RKO (cell line): ENCODE data around the gene COL16A1.

ENCODE experiments used
- DNase-seq: peaks from one replicate; pipeline ENCODE4 v3.0.0-alpha.2; 2016; ENCODE audit warnings: low spot score

The COL16A1 gene

GRCh38 chr1:31665234-31665878 is 38.5 kb downstream of the COL16A1 start:
- no peak for DNase-seq

GRCh38 chr1:31664528-31664927 is 39.3 kb downstream of the COL16A1 start:
- no peak for DNase-seq

- peak; percentile 19 for DNase-seq
Observed at GRCh38 chr1:31663622-31664452, 40.0 kb downstream of the COL16A1 start.

GRCh38 chr1:31662463-31662862 is 41.4 kb downstream of the COL16A1 start:
- no peak for DNase-seq

- no peak for DNase-seq
Observed at GRCh38 chr1:31661856-31662255, 42.0 kb downstream of the COL16A1 start.

DNA sequence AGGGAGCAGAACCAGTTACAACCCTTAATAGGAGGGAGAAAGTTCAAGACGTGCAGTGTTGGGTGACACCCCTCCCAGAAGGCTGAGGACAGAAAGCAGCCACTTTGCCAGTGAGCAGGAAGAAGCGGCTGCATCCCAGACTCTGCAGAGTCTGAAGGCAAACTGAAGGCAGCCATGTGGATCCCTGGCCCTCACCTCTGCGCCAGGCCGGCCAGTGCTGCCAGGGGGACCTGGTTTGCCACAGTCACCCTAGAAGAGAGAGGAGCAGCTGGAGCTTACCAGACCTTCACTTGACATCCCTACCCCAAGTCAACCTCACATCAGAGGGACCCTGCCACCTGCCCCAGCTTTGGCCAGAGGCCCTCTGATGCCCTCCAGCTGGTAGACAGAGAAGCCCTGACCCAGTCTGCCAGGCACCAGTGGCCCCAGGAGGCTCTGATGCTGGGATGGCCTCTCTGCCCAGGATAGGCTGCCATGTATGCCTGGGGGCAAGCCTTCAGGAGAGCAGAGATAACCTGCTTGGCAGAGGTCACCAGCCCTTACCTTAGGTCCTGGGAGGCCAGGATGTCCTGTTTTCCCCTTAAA is 42.9 kb downstream of the COL16A1 start:
- no peak for DNase-seq

- no peak for DNase-seq
Observed at GRCh38 chr1:31659889-31660288, 43.9 kb downstream of the COL16A1 start.

GRCh38 chr1:31658721-31659120 is 45.1 kb downstream of the COL16A1 start:
- DNase-seq = no peak

DNA sequence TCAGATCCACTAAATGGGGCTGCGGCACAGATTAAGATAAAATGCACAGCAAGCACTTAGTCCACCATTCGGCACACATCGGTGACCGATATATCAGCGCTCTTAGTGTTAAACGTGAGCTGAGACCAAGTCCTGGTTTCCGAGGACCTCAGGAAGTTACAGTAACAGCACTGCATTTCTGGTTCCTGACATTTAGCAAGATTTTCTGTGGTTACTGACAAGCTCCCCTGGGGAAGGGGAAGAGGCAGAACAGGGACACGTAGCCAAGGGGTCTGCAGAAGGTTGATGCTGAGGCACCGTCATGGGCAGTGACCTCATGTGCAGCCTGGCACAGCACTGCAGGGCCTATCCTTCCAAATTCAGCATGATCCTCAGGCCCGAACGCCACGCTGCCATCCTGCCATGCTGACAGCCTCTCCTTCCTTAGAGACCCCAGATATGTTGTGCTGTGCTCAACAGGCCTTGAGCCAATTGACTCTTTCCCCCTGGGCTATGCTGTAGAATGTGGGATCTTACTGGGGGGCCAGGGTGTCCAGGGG is 45.8 kb downstream of the COL16A1 start:
- no peak for DNase-seq

- DNase-seq = no peak
Observed at GRCh38 chr1:31657020-31657804, 46.6 kb downstream of the COL16A1 start.

DNA sequence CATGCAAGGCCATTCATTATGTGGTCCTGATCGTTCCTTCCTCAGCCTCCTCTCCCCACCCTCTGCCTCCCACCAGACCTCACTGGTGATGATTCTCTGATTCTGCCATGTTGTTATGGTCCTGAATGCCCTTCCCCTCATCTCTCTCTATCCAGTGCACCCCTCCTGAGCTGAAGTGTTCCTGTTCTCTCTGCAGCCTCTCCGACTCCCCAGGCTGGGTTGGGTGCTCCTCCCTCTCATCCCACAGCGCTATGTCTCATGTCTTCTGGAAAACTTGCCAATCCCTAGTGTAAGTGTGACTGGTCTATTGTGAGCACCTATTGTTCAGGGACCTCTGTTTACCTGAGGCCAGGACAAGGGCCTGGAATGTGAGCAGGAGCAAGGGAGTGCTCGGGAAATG is 48.1 kb downstream of the COL16A1 start:
- DNase-seq = no peak

GRCh38 chr1:31655104-31655503 is 48.7 kb downstream of the COL16A1 start:
- DNase-seq = no peak

DNA sequence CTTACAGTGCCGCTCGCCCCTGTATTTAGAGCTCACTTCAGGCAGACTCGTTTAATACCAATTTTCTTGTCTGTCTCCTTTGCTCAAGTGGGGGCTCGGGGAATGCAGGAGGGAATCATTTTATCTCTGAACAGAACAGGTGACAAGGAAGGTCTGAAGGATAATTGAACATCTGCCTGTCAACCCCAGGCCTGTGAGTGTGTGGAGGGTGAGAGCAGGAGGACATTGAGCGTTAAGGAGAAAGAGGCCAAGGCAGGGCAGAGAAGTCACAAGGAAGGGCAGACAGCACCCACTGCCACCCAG is 49.4 kb downstream of the COL16A1 start:
- no peak for DNase-seq

GRCh38 chr1:31653717-31654473 is 49.9 kb downstream of the COL16A1 start:
- no peak for DNase-seq

DNA sequence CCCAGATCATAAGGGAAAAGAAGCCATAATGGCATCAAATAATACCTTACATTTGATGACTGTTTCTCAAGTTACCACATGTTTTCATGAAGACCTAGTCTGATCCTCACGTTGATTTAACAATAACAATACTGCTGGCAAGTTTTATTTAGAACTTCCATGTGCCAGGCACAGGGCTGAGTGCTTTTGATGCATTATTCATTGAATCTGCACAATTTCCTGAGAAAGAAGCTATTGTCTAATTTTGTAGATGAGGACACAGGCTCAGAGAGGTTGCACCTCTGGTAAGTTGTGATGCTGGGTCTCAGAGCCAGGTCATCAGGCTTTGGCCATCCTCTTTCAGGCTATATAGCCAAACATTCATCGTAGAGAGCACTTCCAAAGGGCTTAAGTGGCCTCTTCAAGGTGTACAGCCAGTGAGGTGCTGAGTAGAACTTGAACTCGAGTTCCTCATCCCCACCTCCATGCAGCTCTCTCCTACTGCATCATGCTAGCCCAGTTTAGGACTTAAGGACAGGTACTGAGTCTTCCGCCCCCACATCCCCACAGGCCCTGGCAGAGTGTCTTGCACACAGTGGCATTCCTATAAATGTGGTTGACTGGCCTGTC is 50.8 kb downstream of the COL16A1 start:
- DNase-seq = no peak

DNA sequence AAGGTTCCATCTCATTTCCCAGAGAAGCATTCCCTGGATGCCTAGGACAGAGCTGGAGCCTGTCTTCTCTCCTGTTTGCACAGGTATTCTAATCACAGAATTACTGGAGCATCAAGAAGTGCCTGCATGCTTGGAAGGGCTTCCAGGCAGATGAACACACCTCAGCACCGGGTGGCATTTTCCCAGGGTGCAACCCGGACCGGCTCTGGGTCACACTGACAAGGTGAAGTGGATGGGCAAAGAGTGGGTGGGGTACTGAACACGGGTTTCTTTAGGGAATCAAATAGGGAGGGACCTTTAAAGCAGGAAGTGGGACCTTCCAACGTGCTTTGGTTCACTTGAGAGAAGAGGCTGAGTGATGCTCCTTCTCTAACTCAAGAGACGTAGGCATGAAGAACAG is 52.1 kb downstream of the COL16A1 start:
- DNase-seq = no peak

GRCh38 chr1:31651089-31651420 is 52.8 kb downstream of the COL16A1 start:
- no peak for DNase-seq

DNA sequence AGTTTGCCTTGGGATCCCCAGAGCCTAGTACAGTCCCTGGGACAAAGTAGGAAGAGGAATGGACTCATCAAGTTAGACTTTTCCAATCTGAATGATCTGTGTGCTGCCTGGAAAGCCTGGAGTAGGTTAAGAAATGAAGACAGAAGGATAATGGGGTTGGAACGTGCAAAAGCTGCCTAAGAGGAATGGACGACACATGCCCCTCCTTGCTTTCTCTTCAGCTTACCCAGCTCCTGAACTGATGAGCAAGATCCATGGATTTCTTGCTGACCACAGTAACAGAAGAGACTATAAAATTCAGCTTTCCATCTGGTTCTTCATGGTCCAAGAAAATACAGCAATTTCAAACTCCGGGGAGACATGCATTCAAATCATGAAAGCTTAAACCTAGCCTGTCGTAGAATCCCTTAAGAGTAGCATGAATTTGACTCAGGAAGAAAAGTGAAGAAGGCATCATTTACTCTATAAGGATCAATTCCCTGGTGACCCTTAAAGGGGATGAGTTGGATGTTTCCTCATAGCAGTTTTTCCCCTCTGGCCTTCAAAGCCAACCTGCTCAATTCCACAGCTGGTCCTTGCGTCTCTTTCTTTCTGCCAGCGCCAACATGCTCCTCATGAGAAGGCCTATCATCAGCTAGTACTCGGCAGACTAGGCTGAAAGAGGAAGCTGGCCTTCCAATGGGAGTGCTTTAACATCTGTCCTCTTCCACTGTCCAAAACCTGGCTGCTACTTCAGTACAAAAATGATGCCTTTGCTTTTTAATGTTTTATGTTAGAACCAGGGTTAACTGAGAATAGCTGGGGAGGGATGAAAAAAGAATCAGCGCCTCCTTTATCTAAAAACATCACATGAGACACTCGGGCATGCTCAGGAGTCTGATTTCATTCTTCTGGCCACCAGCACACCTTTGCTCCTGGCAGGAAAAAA is 53.4 kb downstream of the COL16A1 start:
- no peak for DNase-seq

DNA sequence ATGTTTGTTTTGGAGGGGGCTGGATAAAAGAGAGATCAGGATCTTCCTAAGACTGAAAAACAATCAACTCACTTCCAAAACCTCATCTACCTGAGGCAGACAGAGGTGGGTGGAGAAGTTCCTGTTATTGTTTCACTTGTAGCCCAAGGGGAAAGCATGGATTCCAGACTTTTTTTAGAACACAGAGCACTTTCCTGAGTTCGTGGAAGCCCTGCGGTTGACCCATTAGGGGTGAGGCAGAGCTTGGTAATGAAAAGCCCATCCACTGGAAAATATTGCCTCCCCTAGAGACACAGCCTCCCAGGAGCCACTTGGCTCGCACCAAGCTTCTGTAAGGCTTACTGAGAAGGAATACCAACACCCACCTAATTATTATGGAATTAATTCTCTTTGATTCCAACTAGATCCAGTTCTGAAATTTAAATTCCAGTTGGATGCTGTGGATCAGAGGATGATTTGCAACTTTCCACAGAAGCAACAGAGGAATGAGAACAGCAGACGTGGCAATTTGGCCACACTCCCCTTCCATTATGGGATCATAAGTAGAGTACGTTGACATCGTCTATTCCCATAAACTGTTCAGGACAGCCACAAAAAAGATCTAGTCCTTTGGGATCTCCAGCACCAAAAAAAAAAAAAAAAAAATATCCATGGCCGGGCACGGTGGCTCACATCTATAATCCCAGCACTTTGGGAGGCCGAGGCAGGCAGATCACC is 55.0 kb downstream of the COL16A1 start:
- no peak for DNase-seq

DNA sequence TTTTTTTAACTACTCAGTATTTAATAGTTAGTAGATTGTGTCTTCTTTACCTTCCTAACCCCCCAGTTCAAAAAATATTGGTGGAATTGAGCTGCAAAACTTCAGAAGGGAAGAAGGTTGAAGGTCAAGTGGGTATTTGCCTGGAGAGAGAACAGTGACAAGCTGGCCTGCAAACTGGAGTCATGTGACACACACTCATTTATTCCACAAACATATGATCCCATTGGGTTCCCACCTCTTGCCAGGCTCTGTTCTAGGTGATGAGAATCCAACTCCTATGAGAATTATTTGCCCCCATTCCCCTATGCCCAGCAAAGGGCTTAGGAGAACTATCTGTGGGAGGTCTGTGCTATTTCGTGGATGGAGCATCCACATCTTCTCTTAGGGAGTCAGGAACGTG is 55.6 kb downstream of the COL16A1 start:
- DNase-seq = no peak
